Stimulated activated CD4-positive, alpha-beta T cell treated with anti-CD3 and anti-CD28 coated beads, Interleukin-1b, Interleukin-23, amount 100 ng/mL, for 24 hours (primary cell): ENCODE measurements around the gene GJB5.
A peak's percentile ranks its signal among the peaks of the same experiment; 100 is the strongest.

ENCODE experiments used
- DNase-seq, 4 experiments: peaks; one replicate each; pipeline ENCODE4 v3.0.0-alpha.2; 2020; ENCODE audit warnings: low read depth in 4 of 4, low spot score in 1 of 4

GJB5 gene

GRCh38 chr1:34774957-34775356 is 20.1 kb downstream of the GJB5 start:
- no peak for DNase-seq

GRCh38 chr1:34776911-34777310 is 22.1 kb downstream of the GJB5 start:
- no peak for DNase-seq

- DNase-seq: no peak
Measured at GRCh38 chr1:34777519-34778321, 22.9 kb downstream of the GJB5 start.

- no peak for DNase-seq
Measured at GRCh38 chr1:34778381-34778780, 23.5 kb downstream of the GJB5 start.

- no peak for DNase-seq
Measured at GRCh38 chr1:34779005-34779404, 24.2 kb downstream of the GJB5 start.

GRCh38 chr1:34779526-34779925 is 24.7 kb downstream of the GJB5 start:
- DNase-seq: no peak

GRCh38 chr1:34779962-34780361 is 25.1 kb downstream of the GJB5 start:
- no peak for DNase-seq

- DNase-seq: no peak
Measured at GRCh38 chr1:34780528-34780927, 25.7 kb downstream of the GJB5 start.

- DNase-seq: no peak
Measured at GRCh38 chr1:34781071-34781843, 26.4 kb downstream of the GJB5 start, which contains the start of gene GJB3. TSS of gene GJB3 (plus strand) at chr1:34781214. CDS start at chr1:34784763, 3,549 bp downstream.

GRCh38 chr1:34781844-34782391 is 27.1 kb downstream of the GJB5 start:
- no peak for DNase-seq

- no peak for DNase-seq
Measured at GRCh38 chr1:34784751-34785221, 29.9 kb downstream of the GJB5 start.

- no peak for DNase-seq
Measured at GRCh38 chr1:34785231-34785874, 30.5 kb downstream of the GJB5 start.

- DNase-seq: no peak
Measured at GRCh38 chr1:34785875-34786470, 31.1 kb downstream of the GJB5 start.

- peak; percentile 33 to 53 (median 46) for DNase-seq
Measured at GRCh38 chr1:34786521-34787325, 31.9 kb downstream of the GJB5 start.

- DNase-seq: no peak
Measured at GRCh38 chr1:34787461-34788420, 32.9 kb downstream of the GJB5 start.

GRCh38 chr1:34790985-34791384 is 36.1 kb downstream of the GJB5 start:
- no peak for DNase-seq

- DNase-seq: no peak
Measured at GRCh38 chr1:34792424-34792823, 37.6 kb downstream of the GJB5 start.

- DNase-seq: no peak
Measured at GRCh38 chr1:34792868-34793727, 38.3 kb downstream of the GJB5 start, which contains the start of gene GJA4. TSS of gene GJA4 (plus strand) at chr1:34792999. CDS start at chr1:34794214, 1,215 bp downstream.
